ENCODE results near the gene PAPOLA.

The PAPOLA gene

GRCh38 chr14:96574171-96574632, 72.0 kb downstream of the PAPOLA start:
- no peak for TF ChIP-seq CTCF (IDR thresholded peaks at IDR 0.05; ENCODE audit: low read depth, low read length)
- Histone ChIP-seq H3K4me1 (no peaks in the 10 kb centered on the region), H3K36me3 (no peaks in the 10 kb centered on the region), H3K27me3 (no peaks in the 10 kb centered on the region), H3K9me3 (no peaks in the 10 kb centered on the region), H3K4me3 (ENCODE audit: low read depth, low read length) (no peak overlapping the region)
- DNase-seq: no peak

GRCh38 chr14:96574633-96575632, 72.8 kb downstream of the PAPOLA start:
- H3K36me3 ChIP-seq: no peaks in the 10 kb centered on the region
- H3K4me3 ChIP-seq (ENCODE audit: low read depth, low read length): no peak overlapping the region
- no peaks in the 10 kb centered on the region for H3K27me3 ChIP-seq
- no peaks in the 10 kb centered on the region for H3K4me1 ChIP-seq
- TF ChIP-seq CTCF (IDR thresholded peaks at IDR 0.05; ENCODE audit: low read depth, low read length): no peak
- H3K9me3 ChIP-seq: no peaks in the 10 kb centered on the region
- DNase-seq: no peak

- H3K4me1 ChIP-seq: no peaks in the 10 kb centered on the region
- H3K36me3 ChIP-seq: no peaks in the 10 kb centered on the region
- DNase-seq: no peak
- H3K9me3 ChIP-seq: no peaks in the 10 kb centered on the region
- no peak overlapping the region for H3K4me3 ChIP-seq (ENCODE audit: low read depth, low read length)
- TF ChIP-seq CTCF (IDR thresholded peaks at IDR 0.05; ENCODE audit: low read depth, low read length): no peak
- H3K27me3 ChIP-seq: no peaks in the 10 kb centered on the region
Observed at GRCh38 chr14:96576359-96576758, 74.2 kb downstream of the PAPOLA start.

GRCh38 chr14:96576937-96577336, 74.8 kb downstream of the PAPOLA start:
- no peaks in the 10 kb centered on the region for H3K27me3 ChIP-seq
- no peak for TF ChIP-seq CTCF (IDR thresholded peaks at IDR 0.05; ENCODE audit: low read depth, low read length)
- H3K4me3 ChIP-seq (ENCODE audit: low read depth, low read length): no peak overlapping the region
- no peaks in the 10 kb centered on the region for H3K36me3 ChIP-seq
- no peaks in the 10 kb centered on the region for H3K9me3 ChIP-seq
- no peak for DNase-seq
- H3K4me1 ChIP-seq: no peaks in the 10 kb centered on the region

- Histone ChIP-seq H3K4me1 (peaks cover 11% of the 10 kb centered on the region), H3K36me3 (no peaks in the 10 kb centered on the region), H3K4me3 (ENCODE audit: low read depth, low read length) (no peak overlapping the region), H3K27me3 (no peaks in the 10 kb centered on the region), H3K9me3 (no peaks in the 10 kb centered on the region)
- no peak for TF ChIP-seq CTCF (IDR thresholded peaks at IDR 0.05; ENCODE audit: low read depth, low read length)
- no peak for DNase-seq
Observed at GRCh38 chr14:96578619-96579018, 76.4 kb downstream of the PAPOLA start.

- no peaks in the 10 kb centered on the region for H3K36me3 ChIP-seq
- H3K27me3 ChIP-seq: no peaks in the 10 kb centered on the region
- no peak for DNase-seq
- no peak overlapping the region for H3K4me3 ChIP-seq (ENCODE audit: low read depth, low read length)
- H3K4me1 ChIP-seq: peaks cover 16% of the 10 kb centered on the region
- no peaks in the 10 kb centered on the region for H3K9me3 ChIP-seq
- no peak for TF ChIP-seq CTCF (IDR thresholded peaks at IDR 0.05; ENCODE audit: low read depth, low read length)
Observed at GRCh38 chr14:96579358-96579757, 77.2 kb downstream of the PAPOLA start.
